Activated CD4-positive, alpha-beta memory T cell treated with anti-CD3 and anti-CD28 coated beads, Interleukin-2, amount 10 ng/mL, durations not matched to agents 7 days and 5 days (primary cell): ENCODE results near the gene SAPCD1. TPM values are rescaled to one million over a fixed set of nuclear protein-coding genes. Genes with fewer than 3 reads are reported as not detected.
"Not testable (repeated sequence)": the region's sequence is repeated elsewhere in the genome, so short reads cannot be mapped to it uniquely, and the experiment has no call there.

Experiments
- CTCF ChIA-PET: fragments of 350-600 bp; sonication (Branson Sonifier 250); formaldehyde crosslinking; loops from one replicate; lab custom pipeline; 2021; ENCODE audit warnings: antibody characterized with exemption, inconsistent platforms; lab: Charles Lee
- POLR2A ChIA-PET: fragments of 350-600 bp; sonication (Branson Sonifier 250); formaldehyde crosslinking; loops from one replicate; lab custom pipeline; 2021; ENCODE audit warnings: antibody characterized with exemption; lab: Charles Lee
- DNase-seq: peaks from one replicate; pipeline ENCODE4 v3.0.0-alpha.2; 2020
- H3K27ac Mint-ChIP-seq: one replicate; pipeline ENCODE4 v1.8.0; 2021; ENCODE audit warnings: mild to moderate bottlenecking, mixed read lengths
- H3K27me3 Mint-ChIP-seq: one replicate; pipeline ENCODE4 v1.8.0; 2021; ENCODE audit warnings: mixed read lengths
- H3K36me3 Mint-ChIP-seq: one replicate; pipeline ENCODE4 v1.8.0; 2021; ENCODE audit warnings: low read depth, mixed read lengths
- H3K4me1 Mint-ChIP-seq: one replicate; pipeline ENCODE4 v1.8.0; 2021; ENCODE audit warnings: mixed read lengths
- H3K4me3 Mint-ChIP-seq: one replicate; pipeline ENCODE4 v1.8.0; 2021; ENCODE audit warnings: mild to moderate bottlenecking, mixed read lengths
- H3K9me3 Mint-ChIP-seq: one replicate; pipeline ENCODE4 v1.8.0; 2021; ENCODE audit warnings: mixed read lengths
- total RNA-seq, 2 experiments: library from RNA; stranded (reverse); gene quantifications; one replicate each; pipeline ENCODE4 v1.2.3, GENCODE V29; 2021

The SAPCD1 gene
- total RNA-seq, 2 experiments from 2014 or later: 10.7 to 14.6 TPM

- H3K4me3 Mint-ChIP-seq: no peak overlapping the region
- peaks cover 8% of the 10 kb centered on the region for H3K4me1 Mint-ChIP-seq
- H3K27ac Mint-ChIP-seq: no peak overlapping the region
- H3K36me3 Mint-ChIP-seq: peaks cover 36% of the 10 kb centered on the region
- CTCF ChIA-PET: interaction anchor here (0.8 to 1.0 kb wide), 2 partner anchors 13 to 16 kb away, joined by 3 read pairs; no protein-coding TSS in a partner anchor
- H3K9me3 Mint-ChIP-seq: no peaks in the 10 kb centered on the region
- POLR2A ChIA-PET: interaction anchor here (0.7 to 2.9 kb wide), 5 partner anchors 8 to 22 kb away, joined by 3 to 12 read pairs (median 4); partner anchors contain the start of genes LSM2 and VWA7
- no peak for DNase-seq
- no peaks in the 10 kb centered on the region for H3K27me3 Mint-ChIP-seq
Measured at GRCh38 chr6:31785475-31785874, 23.0 kb downstream of the SAPCD1 start.

- H3K4me1 Mint-ChIP-seq: peaks cover 46% of the 10 kb centered on the region
- CTCF ChIA-PET: interaction anchor here (0.7 to 4.4 kb wide), 13 partner anchors 8 to 89 kb away, joined by 3 to 23 read pairs (median 6); partner anchors contain the start of genes ABHD16A, CLIC1, DDAH2 and LSM2
- no peak overlapping the region for H3K4me3 Mint-ChIP-seq
- peak overlapping the region; percentile 46 for H3K27ac Mint-ChIP-seq
- POLR2A ChIA-PET: interaction anchor here (0.9 to 2.2 kb wide), 4 partner anchors 9 to 55 kb away, joined by 3 to 8 read pairs (median 5); partner anchors contain the start of genes CLIC1 and LSM2
- H3K27me3 Mint-ChIP-seq: no peaks in the 10 kb centered on the region
- peak; percentile 37 for DNase-seq
- H3K9me3 Mint-ChIP-seq: no peaks in the 10 kb centered on the region
- H3K36me3 Mint-ChIP-seq: peaks cover 40% of the 10 kb centered on the region
Measured at GRCh38 chr6:31791324-31792089, 29.1 kb downstream of the SAPCD1 start.

- Mint-ChIP-seq H3K4me3 (no peak overlapping the region), H3K36me3 (peaks cover 42% of the 10 kb centered on the region), H3K27me3 (no peaks in the 10 kb centered on the region), H3K9me3 (no peaks in the 10 kb centered on the region), H3K27ac (peak overlapping the region; percentile 68), H3K4me1 (peaks cover 51% of the 10 kb centered on the region)
- ChIA-PET CTCF (interaction anchor here (0.7 to 4.4 kb wide), 6 partner anchors 7 to 62 kb away, joined by 3 to 23 read pairs (median 10); partner anchors contain the start of genes DDAH2, LSM2 and MSH5), POLR2A (interaction anchor here (1.2 to 2.2 kb wide), 2 partner anchors 9 to 14 kb away, joined by 3 to 8 read pairs; partner anchors contain the start of gene LSM2)
- no peak for DNase-seq
Measured at GRCh38 chr6:31792090-31792374, 29.6 kb downstream of the SAPCD1 start.

- Mint-ChIP-seq H3K27ac (peak overlapping the region; percentile 68), H3K4me1 (peaks cover 58% of the 10 kb centered on the region), H3K9me3 (no peaks in the 10 kb centered on the region), H3K4me3 (no peak overlapping the region), H3K27me3 (no peaks in the 10 kb centered on the region), H3K36me3 (peaks cover 45% of the 10 kb centered on the region)
- CTCF ChIA-PET: interaction anchor here (4.4 kb wide), 1 partner anchor 23 kb away, joined by 17 read pairs; no protein-coding TSS in a partner anchor
- no peak for DNase-seq
- POLR2A ChIA-PET: interaction anchor here (2.2 kb wide), 1 partner anchor 14 kb away, joined by 8 read pairs; the partner anchor contains the start of gene LSM2
Measured at GRCh38 chr6:31792761-31793171, 30.3 kb downstream of the SAPCD1 start.

GRCh38 chr6:31793927-31794245, 31.4 kb downstream of the SAPCD1 start:
- ChIA-PET CTCF (interaction anchor here (0.7 kb wide), 2 partner anchors 12 to 58 kb away, joined by 3 read pairs; no protein-coding TSS in a partner anchor), POLR2A (interaction anchor here (1.5 to 7.4 kb wide), 3 partner anchors 12 to 55 kb away, joined by 10 to 104 read pairs (median 35); partner anchors contain the start of genes CLIC1, HSPA1A, HSPA1L and LSM2)
- not testable (repeated sequence) for H3K27me3 Mint-ChIP-seq, H3K9me3 Mint-ChIP-seq, DNase-seq
- Mint-ChIP-seq H3K36me3 (peaks cover 50% of the 10 kb centered on the region), H3K4me3 (peak overlapping the region; percentile 89), H3K27ac (peak overlapping the region; percentile 73), H3K4me1 (peaks cover 66% of the 10 kb centered on the region)

GRCh38 chr6:31794294-31794865, 31.9 kb downstream of the SAPCD1 start:
- Mint-ChIP-seq H3K36me3 (peaks cover 45% of the 10 kb centered on the region), H3K4me3 (peak overlapping the region; percentile 89), H3K27ac (peak overlapping the region; percentile 73), H3K27me3 (no peaks in the 10 kb centered on the region), H3K4me1 (peaks cover 64% of the 10 kb centered on the region), H3K9me3 (no peaks in the 10 kb centered on the region)
- POLR2A ChIA-PET: interaction anchor here (0.7 to 7.4 kb wide), 15 partner anchors 9 to 142 kb away, joined by 3 to 104 read pairs (median 9); partner anchors contain the start of genes BAG6, CLIC1, DDAH2 and GPANK1
- DNase-seq: no peak
- CTCF ChIA-PET: interaction anchor here (2.0 to 4.1 kb wide), 4 partner anchors 7 to 55 kb away, joined by 7 to 25 read pairs (median 14); partner anchors contain the start of genes HSPA1A, HSPA1L and MSH5

- CTCF ChIA-PET: interaction anchor here (0.9 to 4.1 kb wide), 10 partner anchors 8 to 128 kb away, joined by 3 to 25 read pairs (median 8); partner anchors contain the start of genes HSPA1A, HSPA1L, LSM2 and MSH5
Measured at GRCh38 chr6:31794866-31795615, 32.6 kb downstream of the SAPCD1 start.

GRCh38 chr6:31795616-31796298, 33.3 kb downstream of the SAPCD1 start, which contains the start of gene VARS1:
Gene VARS1, minus strand, starts transcription at chr6:31795752. Its CDS starts 535 bp downstream, at chr6:31795217.
- Mint-ChIP-seq H3K4me1 (peaks cover 58% of the 10 kb centered on the region), H3K4me3 (peak within 1 kb of the TSS; percentile 89), H3K36me3 (peaks cover 38% of the 10 kb centered on the region), H3K27ac (peak within 1 kb of the TSS; percentile 97), H3K9me3 (no peaks in the 10 kb centered on the region), H3K27me3 (no peaks in the 10 kb centered on the region)
- DNase-seq: peak; percentile 86
- CTCF ChIA-PET: interaction anchor here (0.9 to 4.1 kb wide), 11 partner anchors 9 to 129 kb away, joined by 3 to 25 read pairs (median 7); partner anchors contain the start of genes HSPA1A, HSPA1L, LSM2 and MSH5
- POLR2A ChIA-PET: interaction anchor here (0.6 to 7.4 kb wide), 23 partner anchors 8 to 254 kb away, joined by 3 to 104 read pairs (median 5); partner anchors contain the start of genes BAG6, CLIC1, DDAH2 and DDX39B

More at GRCh38 chr6:31794866-31795615, 32.6 kb downstream of the SAPCD1 start:
- H3K36me3 Mint-ChIP-seq: peaks cover 41% of the 10 kb centered on the region
- peaks cover 61% of the 10 kb centered on the region for H3K4me1 Mint-ChIP-seq
- no peak for DNase-seq
- peak overlapping the region; percentile 97 for H3K27ac Mint-ChIP-seq
- POLR2A ChIA-PET: interaction anchor here (0.6 to 7.4 kb wide), 26 partner anchors 10 to 219 kb away, joined by 3 to 104 read pairs (median 6); partner anchors contain the start of genes BAG6, CLIC1, DDAH2 and DXO
- no peaks in the 10 kb centered on the region for H3K27me3 Mint-ChIP-seq
- peak overlapping the region; percentile 89 for H3K4me3 Mint-ChIP-seq
- no peaks in the 10 kb centered on the region for H3K9me3 Mint-ChIP-seq

- H3K36me3 Mint-ChIP-seq: peaks cover 37% of the 10 kb centered on the region
Measured at GRCh38 chr6:31796993-31797385, 34.5 kb downstream of the SAPCD1 start.

GRCh38 chr6:31797588-31797987, 35.1 kb downstream of the SAPCD1 start:
- Mint-ChIP-seq H3K36me3 (peaks cover 34% of the 10 kb centered on the region), H3K4me1 (peaks cover 48% of the 10 kb centered on the region), H3K9me3 (no peaks in the 10 kb centered on the region), H3K4me3 (peak overlapping the region; percentile 44), H3K27ac (peak overlapping the region; percentile 90), H3K27me3 (no peaks in the 10 kb centered on the region)
- ChIA-PET POLR2A (interaction anchor here (0.6 to 7.4 kb wide), 8 partner anchors 9 to 216 kb away, joined by 3 to 104 read pairs (median 8); partner anchors contain the start of genes CLIC1, HSPA1A, HSPA1L and LSM2), CTCF (interaction anchor here (0.8 to 4.1 kb wide), 6 partner anchors 8 to 58 kb away, joined by 3 to 25 read pairs (median 6); partner anchors contain the start of genes HSPA1A, HSPA1L and LSM2)
- peak; percentile 69 for DNase-seq

More at GRCh38 chr6:31796993-31797385, 34.5 kb downstream of the SAPCD1 start:
- ChIA-PET POLR2A (interaction anchor here (0.6 to 7.4 kb wide), 9 partner anchors 10 to 256 kb away, joined by 3 to 104 read pairs (median 7); partner anchors contain the start of genes CLIC1, DDX39B, HSPA1A and HSPA1L), CTCF (interaction anchor here (1.4 to 4.1 kb wide), 8 partner anchors 9 to 58 kb away, joined by 3 to 25 read pairs (median 10); partner anchors contain the start of genes LSM2 and MSH5)
- H3K4me1 Mint-ChIP-seq: peaks cover 53% of the 10 kb centered on the region
- DNase-seq: no peak
- no peaks in the 10 kb centered on the region for H3K27me3 Mint-ChIP-seq
- peak overlapping the region; percentile 90 for H3K27ac Mint-ChIP-seq
- H3K4me3 Mint-ChIP-seq: no peak overlapping the region
- H3K9me3 Mint-ChIP-seq: no peaks in the 10 kb centered on the region
